Urothelium cell line (cell line): ENCODE measurements around the gene EIF4E1B.

Source experiments
- DNase-seq: peaks from one replicate; pipeline ENCODE4 v3.0.0; 2011; ENCODE audit warnings: low spot score, mixed read lengths
- FAIRE-seq: peaks from 2 replicates; lab custom pipeline; 2011; peaks lifted over from hg19 to GRCh38; lab: Jason Lieb, UNC

Gene EIF4E1B

DNA sequence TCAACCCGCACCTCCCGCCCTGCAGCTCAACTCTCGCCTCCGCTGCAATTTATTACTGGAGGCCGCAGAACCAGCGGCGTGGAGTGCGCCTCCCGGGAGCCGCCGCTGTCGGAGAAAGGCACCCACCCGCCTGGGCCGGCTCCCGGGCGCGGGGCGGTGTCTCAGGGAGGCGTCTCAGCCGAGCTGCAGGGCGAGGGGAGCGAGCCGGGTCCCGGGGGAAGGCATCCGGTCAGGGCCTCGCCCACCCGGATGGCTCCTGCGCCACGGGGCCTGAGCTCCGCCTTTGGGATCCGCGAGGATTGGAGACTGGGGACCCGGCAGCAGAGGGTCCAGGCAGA lies 49.7 kb downstream of the EIF4E1B start:
- no peak for FAIRE-seq
- DNase-seq: no peak

DNA sequence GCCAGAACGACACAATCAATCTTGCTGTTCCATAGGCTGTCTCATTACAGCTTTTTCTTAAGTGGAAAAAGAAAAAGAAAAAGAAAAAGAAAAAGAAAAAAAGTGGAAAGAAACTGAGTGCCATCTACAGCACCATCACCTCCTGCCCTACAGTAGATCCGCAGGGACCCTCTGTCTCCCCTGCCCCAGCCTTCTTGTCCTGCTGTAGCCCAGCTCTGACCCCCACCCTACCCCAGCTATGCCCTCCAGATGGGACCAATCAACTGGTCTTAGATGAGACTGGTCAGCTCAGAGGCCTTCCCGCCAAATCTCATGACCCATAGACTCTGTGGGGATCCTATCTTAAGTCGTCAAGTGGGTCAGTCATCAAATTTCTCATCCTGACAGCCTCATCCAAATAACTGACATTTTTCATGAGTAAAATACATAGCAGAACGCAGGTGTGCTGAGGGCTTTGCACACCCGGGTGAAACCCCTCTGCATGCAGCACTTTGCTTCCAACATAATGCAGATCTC lies 51.6 kb downstream of the EIF4E1B start:
- FAIRE-seq (no peak), DNase-seq (no peak)

- no peak for FAIRE-seq
- DNase-seq: no peak
Measured at GRCh38 chr5:176685010-176685409, 54.5 kb downstream of the EIF4E1B start.

- FAIRE-seq (no peak), DNase-seq (no peak)
Measured at GRCh38 chr5:176687247-176687646, 56.8 kb downstream of the EIF4E1B start.

DNA sequence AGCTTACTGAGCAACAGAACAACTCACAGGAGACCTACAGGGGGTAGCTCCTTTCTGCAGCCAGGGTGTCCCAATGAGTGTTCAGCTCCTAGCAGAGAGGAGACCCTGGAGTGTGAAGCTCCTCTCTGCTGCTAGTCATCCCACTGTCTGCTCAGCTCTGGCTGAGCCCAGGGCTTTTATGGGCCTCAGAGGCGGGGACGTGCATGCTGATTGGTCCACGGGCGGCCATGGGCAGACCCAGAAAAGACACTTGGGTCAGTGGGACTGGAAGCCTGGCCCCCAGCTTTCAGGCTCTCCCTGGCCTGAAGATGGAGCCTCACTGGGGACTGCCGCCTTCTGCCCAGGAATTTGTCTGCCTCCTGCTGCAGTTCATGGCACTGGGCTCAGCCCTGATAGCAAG lies 57.4 kb downstream of the EIF4E1B start:
- no peak for DNase-seq
- no peak for FAIRE-seq

GRCh38 chr5:176690911-176691310 lies 60.4 kb downstream of the EIF4E1B start:
- DNase-seq (no peak), FAIRE-seq (no peak)

DNA sequence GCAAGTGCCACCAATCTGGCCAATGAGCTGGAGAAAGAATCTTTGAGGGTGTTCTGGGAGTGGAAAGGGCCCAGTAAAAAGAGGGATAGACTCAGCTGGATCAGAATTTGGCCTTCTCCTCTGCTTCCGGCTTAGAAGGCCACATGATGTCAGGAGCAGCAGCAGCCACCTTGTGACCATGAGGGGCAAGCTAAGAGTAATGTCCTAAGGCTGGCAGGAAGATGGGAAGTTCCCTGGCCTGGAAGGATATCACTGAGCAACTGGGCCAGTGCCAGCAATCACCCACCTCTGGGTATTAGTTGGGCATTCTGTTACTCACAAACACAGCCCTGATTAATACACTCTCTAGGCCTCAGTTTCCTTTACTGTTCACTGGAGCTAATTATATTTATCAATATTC lies 61.0 kb downstream of the EIF4E1B start:
- no peak for DNase-seq
- no peak for FAIRE-seq

GRCh38 chr5:176692326-176692725 lies 61.9 kb downstream of the EIF4E1B start:
- FAIRE-seq (no peak), DNase-seq (no peak)

- DNase-seq (no peak), FAIRE-seq (no peak)
Measured at GRCh38 chr5:176692839-176693476, 62.5 kb downstream of the EIF4E1B start.

GRCh38 chr5:176693477-176693851 lies 63.0 kb downstream of the EIF4E1B start:
- no peak for DNase-seq

DNA sequence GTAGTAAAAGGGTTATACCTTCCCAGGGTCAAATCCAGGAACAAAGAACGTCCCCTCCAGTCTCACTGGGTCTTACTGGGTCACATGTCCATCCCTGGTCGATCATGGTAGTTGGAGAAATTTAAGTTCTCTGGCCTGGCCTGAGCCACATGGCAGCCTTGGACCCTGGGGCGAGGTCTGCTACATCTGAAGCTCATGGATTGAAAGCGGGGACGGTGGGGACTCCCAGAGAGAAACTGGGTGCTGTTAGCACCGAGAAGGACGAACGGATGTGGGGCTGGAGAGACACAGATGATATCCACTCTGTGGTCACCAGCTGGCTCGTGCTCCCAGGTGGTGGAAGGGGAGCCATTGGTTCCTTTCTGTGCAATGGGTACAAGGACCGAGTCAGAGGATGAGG lies 63.7 kb downstream of the EIF4E1B start:
- no peak for FAIRE-seq
- no peak for DNase-seq

More at GRCh38 chr5:176693477-176693851, 63.0 kb downstream of the EIF4E1B start:
- FAIRE-seq: no peak

DNA sequence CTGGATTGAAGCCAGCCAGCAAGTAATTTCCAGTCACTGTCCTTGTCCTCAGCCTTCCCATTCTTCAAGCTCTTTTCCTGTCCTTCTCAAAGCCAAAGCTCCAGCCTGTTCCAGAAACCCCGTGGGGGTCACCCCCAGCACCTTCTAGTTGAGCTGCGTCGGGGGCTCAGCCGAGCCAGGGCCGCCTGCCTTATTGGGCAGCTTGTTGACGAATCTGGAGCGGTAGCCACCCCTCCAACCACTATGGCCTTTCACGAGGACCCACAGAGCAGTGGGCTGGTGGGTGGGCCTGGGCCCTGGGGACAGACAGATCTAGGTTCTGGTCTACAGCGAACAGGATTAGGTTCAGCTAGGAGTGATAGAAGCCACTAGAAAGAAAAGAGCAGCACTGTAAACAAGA lies 64.2 kb downstream of the EIF4E1B start:
- FAIRE-seq (no peak), DNase-seq (no peak)

DNA sequence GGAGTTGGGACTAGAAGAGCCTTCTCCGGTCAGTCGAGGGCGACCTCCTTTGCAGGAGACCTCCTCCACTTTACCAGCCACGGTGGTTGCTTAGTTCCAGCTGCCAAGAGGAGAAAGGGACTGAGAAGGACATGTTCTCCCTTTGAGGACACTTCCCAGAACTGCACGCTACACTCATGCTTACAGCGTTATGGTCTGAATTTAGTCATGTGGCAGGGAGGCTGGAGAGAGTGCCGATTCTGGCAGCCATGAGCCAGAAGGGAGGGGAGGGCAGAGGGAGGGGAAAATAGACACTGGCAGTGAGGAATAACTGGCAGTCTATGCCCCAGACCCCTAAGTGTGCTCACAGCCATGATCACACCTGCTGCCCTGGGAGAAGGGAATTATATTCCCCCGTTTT lies 64.6 kb downstream of the EIF4E1B start:
- FAIRE-seq (no peak), DNase-seq (no peak)
